Neural cell (in vitro differentiated cells): ENCODE data around the gene ADPRS. TPM values are rescaled to one million over a fixed set of nuclear protein-coding genes. Genes with fewer than 3 reads are reported as not detected.

Experiments used
- H2AFZ ChIP-seq: fragments of 200-600, 300-800 bp; sonication (generic), shearing (Covaris generic); 2 replicates; pipeline ENCODE4 v1.6.0; 2014; ENCODE audit warnings: low read depth, mild to moderate bottlenecking, antibody characterized with exemption, low read length, moderate library complexity
- H3F3A ChIP-seq: fragments of 200-600 bp; shearing (Covaris generic); 2 replicates; pipeline ENCODE4 v1.6.1; 2016; ENCODE audit warnings: mild to moderate bottlenecking, moderate library complexity, mixed read lengths, antibody characterized with exemption, low read length; ENCODE audit not compliant: insufficient read depth, poor library complexity, severe bottlenecking
- H3K27ac ChIP-seq: fragments of 200-600, 300-800 bp; sonication (generic), shearing (Covaris generic); 2 replicates; pipeline ENCODE4 v1.5.1; 2014; ENCODE audit warnings: mild to moderate bottlenecking, low read length, moderate library complexity
- H3K27me3 ChIP-seq: fragments of 300-800, 200-600 bp; sonication (generic), shearing (Covaris generic); 2 replicates; pipeline ENCODE4 v1.6.0; 2014; ENCODE audit warnings: mild to moderate bottlenecking, low read depth, low read length, moderate library complexity; ENCODE audit not compliant: insufficient read depth
- H3K36me3 ChIP-seq: fragments of 300-800, 200-600 bp; sonication (generic), shearing (Covaris generic); 2 replicates; pipeline ENCODE4 v1.5.1; 2014; ENCODE audit warnings: mild to moderate bottlenecking, antibody characterized with exemption, low read length, moderate library complexity; ENCODE audit not compliant: insufficient read depth
- H3K4me2 ChIP-seq: fragments of 300-800, 200-600 bp; sonication (generic), shearing (Covaris generic); 2 replicates; pipeline ENCODE4 v1.6.0; 2014; ENCODE audit warnings: mild to moderate bottlenecking, low read length
- H3K4me3 ChIP-seq: fragments of 300-800, 200-600 bp; sonication (generic), shearing (Covaris generic); 2 replicates; pipeline ENCODE4 v1.5.1; 2014; ENCODE audit warnings: mild to moderate bottlenecking, low read length, moderate library complexity
- H3K79me2 ChIP-seq: fragments of 200-600 bp; shearing (Covaris generic); replicated peaks from 2 replicates; pipeline ENCODE4 v1.6.0; 2014; ENCODE audit warnings: mild to moderate bottlenecking, low read length, moderate library complexity; ENCODE audit not compliant: insufficient read depth
- H3K9ac ChIP-seq: fragments of 300-800, 200-600 bp; sonication (generic), shearing (Covaris generic); 2 replicates; pipeline ENCODE4 v1.6.1; 2016; ENCODE audit warnings: mild to moderate bottlenecking, low read length, mixed read lengths
- H3K9me2 ChIP-seq: fragments of 200-600 bp; shearing (Covaris generic); 2 replicates; pipeline ENCODE4 v1.6.1; 2016; ENCODE audit warnings: mild to moderate bottlenecking, low read length, mixed read lengths; ENCODE audit not compliant: insufficient read depth
- H3K9me3 ChIP-seq: fragments of 200-600, 300-800 bp; sonication (generic), shearing (Covaris generic); 2 replicates; pipeline ENCODE4 v1.6.1; 2016; ENCODE audit warnings: mild to moderate bottlenecking, mixed run types, low read length, moderate library complexity, mixed read lengths
- H4K20me1 ChIP-seq: fragments of 200-600 bp; shearing (Covaris generic); 2 replicates; pipeline ENCODE4 v1.6.1; 2016; ENCODE audit warnings: mild to moderate bottlenecking, mixed run types; ENCODE audit not compliant: insufficient read depth
- CTCF ChIP-seq: fragments of 450-650 bp; IDR thresholded peaks from 2 replicates; pipeline ENCODE4 v1.5.1; 2014; ENCODE audit warnings: antibody characterized with exemption, mild to moderate bottlenecking, moderate library complexity; ENCODE audit not compliant: poor library complexity, severe bottlenecking
- MXI1 ChIP-seq: fragments of 450-650 bp; conservative IDR thresholded peaks from 2 replicates; pipeline ENCODE4 v1.6.1; 2014; ENCODE audit warnings: antibody characterized with exemption, mild to moderate bottlenecking; ENCODE audit not compliant: poor library complexity, severe bottlenecking
- POLR2AphosphoS5 ChIP-seq: IDR thresholded peaks from 2 replicates; pipeline ENCODE4 v1.6.1; 2012
- RAD21 ChIP-seq: fragments of 450-650 bp; conservative IDR thresholded peaks from 2 replicates; pipeline ENCODE4 v1.6.1; 2014; ENCODE audit warnings: antibody characterized with exemption, mild to moderate bottlenecking, moderate library complexity
- REST ChIP-seq: IDR thresholded peaks from 2 replicates; pipeline ENCODE4 v1.6.1; 2012; ENCODE audit warnings: borderline replicate concordance
- SMC3 ChIP-seq: fragments of 450-650 bp; conservative IDR thresholded peaks from 2 replicates; pipeline ENCODE4 v1.6.1; 2014; ENCODE audit warnings: antibody characterized with exemption, mild to moderate bottlenecking, moderate library complexity; ENCODE audit not compliant: poor library complexity
- TAF1 ChIP-seq: IDR thresholded peaks from 2 replicates; pipeline ENCODE4 v1.6.1; 2012; ENCODE audit warnings: low read depth
- polyA plus RNA-seq: library from polyadenylated mRNA; depleted of rRNA; stranded (reverse); fragments of >200 nt; gene quantifications from 2 replicates; pipeline ENCODE4 v1.2.3, GENCODE V29; 2014

The ADPRS gene
- polyA plus RNA-seq, 1 donor from 2014 or later: 66.7 TPM

DNA sequence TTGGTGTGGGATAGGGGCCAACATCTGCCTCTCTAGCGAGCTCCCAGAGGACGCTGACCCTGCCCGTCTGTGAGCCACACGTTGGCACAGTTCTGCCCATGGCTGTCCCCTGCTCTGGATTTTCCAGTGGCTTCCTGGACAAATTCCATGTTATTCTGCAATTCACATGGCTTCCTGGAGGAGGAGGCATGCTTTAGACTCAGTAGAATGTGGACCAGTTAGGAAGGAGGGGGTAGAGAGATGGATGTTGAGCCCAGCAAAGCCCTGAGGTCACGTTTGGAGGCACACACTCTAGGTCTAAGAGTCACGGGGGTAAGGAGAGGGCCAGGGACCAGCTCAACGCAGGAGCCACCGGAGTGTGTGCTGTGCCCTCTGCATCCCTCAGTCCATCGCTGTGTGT, 24.1 kb downstream of the ADPRS start:
- no peaks in the 10 kb centered on the region for H4K20me1 ChIP-seq

GRCh38 chr1:36114371-36114770, 25.7 kb downstream of the ADPRS start:
- no peak for TF ChIP-seq RAD21
- no peak for TF ChIP-seq POLR2AphosphoS5

More for the DNA sequence above, 24.1 kb downstream of the ADPRS start:
- Histone ChIP-seq H3K36me3 (no peaks in the 10 kb centered on the region), H3K4me3 (no peak overlapping the region), H3K27me3 (no peaks in the 10 kb centered on the region), H3K79me2 (no peaks in the 10 kb centered on the region), H3K9me2 (no peaks in the 10 kb centered on the region), H3K9me3 (no peaks in the 10 kb centered on the region), H2AFZ (no peak overlapping the region), H3K4me2 (no peak overlapping the region), H3K27ac (no peak overlapping the region), H3F3A (no peaks in the 10 kb centered on the region), H3K9ac (no peak overlapping the region)
- TF ChIP-seq REST (no peak), CTCF (no peak), MXI1 (no peak), SMC3 (no peak), RAD21 (no peak), POLR2AphosphoS5 (no peak), TAF1 (no peak)

GRCh38 chr1:36115200-36115669, 26.5 kb downstream of the ADPRS start:
- Histone ChIP-seq H3K36me3 (no peaks in the 10 kb centered on the region), H2AFZ (no peak overlapping the region), H3K9me2 (no peaks in the 10 kb centered on the region), H3K4me3 (no peak overlapping the region), H3K27me3 (no peaks in the 10 kb centered on the region), H3K4me2 (no peak overlapping the region), H3K27ac (no peak overlapping the region), H3K9ac (no peak overlapping the region), H4K20me1 (no peaks in the 10 kb centered on the region), H3K9me3 (no peaks in the 10 kb centered on the region), H3F3A (no peaks in the 10 kb centered on the region), H3K79me2 (no peaks in the 10 kb centered on the region)
- TF ChIP-seq SMC3 (no peak), MXI1 (no peak), REST (no peak), CTCF (no peak)

More at GRCh38 chr1:36114371-36114770, 25.7 kb downstream of the ADPRS start:
- no peak overlapping the region for H3K27ac ChIP-seq
- H3K79me2 ChIP-seq: no peaks in the 10 kb centered on the region
- H3K27me3 ChIP-seq: no peaks in the 10 kb centered on the region
- no peak overlapping the region for H3K9ac ChIP-seq
- H3K9me2 ChIP-seq: no peaks in the 10 kb centered on the region
- no peaks in the 10 kb centered on the region for H4K20me1 ChIP-seq
- H2AFZ ChIP-seq: no peak overlapping the region
- H3K4me3 ChIP-seq: no peak overlapping the region
- H3K9me3 ChIP-seq: no peaks in the 10 kb centered on the region
- no peak overlapping the region for H3K4me2 ChIP-seq
- H3K36me3 ChIP-seq: no peaks in the 10 kb centered on the region
- no peaks in the 10 kb centered on the region for H3F3A ChIP-seq
